GM19351 (cell line): ENCODE data around the gene GRB10.
"Not testable (repeated sequence)": the region's sequence is repeated elsewhere in the genome, so short reads cannot be mapped to it uniquely, and the experiment has no call there.

Experiments
- ATAC-seq: cut with Tn5 transposase; IDR thresholded peaks from one replicate; pipeline ENCODE4 v1.9.1; 2021; ENCODE audit warnings: mild to moderate bottlenecking, moderate library complexity; ENCODE audit not compliant: unreplicated experiment

GRB10 gene

GRCh38 chr7:50745336-50745735 is 37.4 kb downstream of the GRB10 start:
- no peak for ATAC-seq

- no peak for ATAC-seq
Observed at GRCh38 chr7:50743893-50744292, 38.8 kb downstream of the GRB10 start.

- ATAC-seq, result no peak
Observed at GRCh38 chr7:50743016-50743415, 39.7 kb downstream of the GRB10 start.

- no peak for ATAC-seq
Observed at GRCh38 chr7:50742401-50742800, 40.3 kb downstream of the GRB10 start.

GRCh38 chr7:50739744-50740435 is 42.8 kb downstream of the GRB10 start:
- peak; percentile 88 for ATAC-seq

DNA sequence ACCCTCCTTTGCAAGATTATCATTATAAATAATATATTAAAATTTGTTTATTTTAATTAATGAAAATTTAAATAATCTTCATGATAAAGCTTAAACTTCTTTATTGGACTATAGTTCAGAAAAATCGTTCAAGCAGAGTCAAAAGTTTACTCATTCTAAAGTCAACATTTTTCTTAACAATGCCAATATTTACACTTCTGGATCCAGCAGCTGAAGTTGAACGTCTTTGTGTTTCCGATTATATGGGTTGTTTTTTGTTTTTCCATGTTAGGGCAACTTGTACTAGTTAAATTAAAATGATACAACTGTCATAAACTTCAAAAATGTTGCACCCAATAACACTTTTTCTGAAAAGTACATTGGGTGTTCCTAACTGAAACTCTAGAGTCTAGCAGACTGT is 43.8 kb downstream of the GRB10 start:
- no peak for ATAC-seq

GRCh38 chr7:50735836-50736235 is 46.9 kb downstream of the GRB10 start:
- not testable (repeated sequence) for ATAC-seq

DNA sequence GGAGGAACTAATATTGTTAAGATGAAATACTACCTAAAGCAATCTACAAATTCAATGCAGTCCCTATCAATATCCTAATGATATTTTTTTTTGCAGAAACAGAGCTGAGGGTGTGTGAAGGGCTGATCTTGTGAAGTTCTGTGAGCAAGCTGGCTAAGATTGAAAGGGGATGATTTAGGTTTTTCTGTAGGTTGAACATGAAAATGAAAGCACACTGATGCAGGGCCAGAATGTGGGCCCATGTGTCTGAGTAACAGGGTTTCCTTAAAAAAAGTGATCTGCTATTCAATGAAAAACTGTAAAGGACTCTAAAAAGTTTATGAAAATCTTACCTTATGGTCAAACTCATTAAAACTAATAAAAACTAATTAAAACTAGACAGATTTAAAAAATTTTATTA is 47.4 kb downstream of the GRB10 start:
- no peak for ATAC-seq

GRCh38 chr7:50734246-50734645 is 48.5 kb downstream of the GRB10 start:
- ATAC-seq, result no peak

DNA sequence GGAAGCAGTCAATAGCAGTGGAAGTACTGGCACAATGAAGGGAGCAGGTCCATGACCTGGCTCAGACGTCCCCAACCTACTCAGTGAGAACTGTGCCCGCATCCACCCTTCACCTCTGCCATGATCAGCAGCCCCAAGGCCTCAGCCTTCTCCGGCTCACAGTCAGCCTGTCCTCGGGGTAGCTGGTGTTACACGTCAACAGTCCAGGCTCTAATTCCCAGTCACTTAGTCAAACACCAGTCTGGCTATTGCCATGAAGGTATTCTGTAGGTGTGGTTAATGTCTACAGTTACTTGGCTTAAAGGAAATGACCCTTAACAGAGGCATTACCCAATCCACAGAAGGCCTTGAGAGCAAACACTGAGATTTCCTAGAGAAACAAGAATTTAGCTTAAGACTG is 49.1 kb downstream of the GRB10 start:
- ATAC-seq, result no peak

DNA sequence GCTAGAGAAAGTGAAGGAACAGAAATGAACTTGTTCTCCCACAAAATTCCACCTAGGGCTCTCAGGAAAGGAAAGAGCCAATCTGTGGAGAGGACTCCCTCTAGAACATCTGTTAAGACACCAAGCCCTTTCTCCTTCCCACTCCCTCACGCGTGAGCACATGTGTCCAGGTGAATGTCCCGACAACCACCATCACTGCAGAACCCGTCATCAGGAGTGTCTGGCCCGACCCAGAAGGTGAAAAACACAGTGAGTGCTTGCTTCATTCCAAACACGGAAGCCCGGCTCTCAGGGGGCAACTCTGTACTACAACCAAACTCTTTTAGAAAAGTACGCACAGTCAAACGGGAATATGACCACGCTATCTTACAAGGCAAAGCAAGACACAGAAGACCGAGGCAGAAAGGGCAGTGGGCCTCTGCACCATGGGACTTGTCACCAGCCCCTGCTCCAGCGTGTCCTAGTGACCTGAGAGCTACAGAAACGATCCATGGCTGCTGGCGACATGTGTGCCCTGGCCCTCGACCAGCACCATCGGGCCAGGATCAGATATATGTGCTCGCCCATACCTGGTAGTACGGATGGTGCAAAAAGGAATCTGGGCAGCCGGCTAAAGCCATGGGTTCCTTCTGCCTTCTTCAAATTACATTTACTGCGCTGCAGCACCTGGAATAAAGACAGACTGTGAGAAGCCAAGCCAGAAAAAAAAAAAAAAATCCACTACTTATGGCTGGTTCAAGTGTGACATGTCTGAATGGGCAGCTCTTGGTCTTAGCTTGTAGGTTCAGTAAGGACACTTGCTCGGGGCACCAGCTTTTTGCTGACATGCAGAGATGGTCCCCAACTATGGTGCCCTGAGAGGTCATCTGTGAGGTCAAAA is 50.8 kb downstream of the GRB10 start:
- no peak for ATAC-seq

- no peak for ATAC-seq
Observed at GRCh38 chr7:50730446-50731400, 52.0 kb downstream of the GRB10 start.

- no peak for ATAC-seq
Observed at GRCh38 chr7:50729962-50730361, 52.7 kb downstream of the GRB10 start.

GRCh38 chr7:50728184-50728583 is 54.5 kb downstream of the GRB10 start:
- ATAC-seq, result no peak

DNA sequence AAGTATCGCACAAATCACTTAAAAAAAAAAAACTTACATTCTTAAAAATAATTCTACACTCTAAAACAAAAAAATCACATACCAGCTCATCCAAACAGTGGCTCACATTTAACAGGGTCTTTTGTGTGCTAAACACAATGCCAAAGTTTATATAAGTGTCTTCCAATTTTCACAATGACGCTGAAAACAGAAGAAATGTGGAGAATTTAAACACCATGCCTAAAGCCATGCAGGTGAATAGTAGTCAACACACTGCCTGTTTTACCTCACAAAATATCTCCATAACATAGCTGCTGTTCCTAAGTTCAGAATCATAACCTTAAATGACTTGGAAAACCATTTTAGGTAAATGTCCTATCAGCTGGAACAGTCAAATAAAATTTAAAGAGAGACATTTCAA is 55.0 kb downstream of the GRB10 start:
- no peak for ATAC-seq

GRCh38 chr7:50727072-50727471 is 55.6 kb downstream of the GRB10 start:
- ATAC-seq, result no peak

DNA sequence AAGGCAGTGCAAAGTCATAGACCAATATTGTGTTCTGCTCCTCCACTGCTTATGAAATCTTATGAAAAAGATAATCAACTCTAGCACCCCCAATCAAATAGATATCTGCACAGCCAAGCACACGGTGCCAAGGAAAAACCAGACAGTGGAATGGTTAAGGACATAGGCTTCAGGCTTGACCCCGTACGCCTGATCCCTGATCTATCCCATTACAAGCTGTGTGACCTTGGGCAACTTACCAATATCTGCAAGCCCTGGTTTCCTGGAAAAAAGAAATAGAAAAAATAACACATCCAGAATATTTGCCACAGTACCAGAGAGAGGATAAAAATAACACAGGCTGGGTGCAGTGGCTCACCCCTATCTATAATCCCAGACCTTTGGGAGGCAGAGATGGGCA is 56.9 kb downstream of the GRB10 start:
- no peak for ATAC-seq

DNA sequence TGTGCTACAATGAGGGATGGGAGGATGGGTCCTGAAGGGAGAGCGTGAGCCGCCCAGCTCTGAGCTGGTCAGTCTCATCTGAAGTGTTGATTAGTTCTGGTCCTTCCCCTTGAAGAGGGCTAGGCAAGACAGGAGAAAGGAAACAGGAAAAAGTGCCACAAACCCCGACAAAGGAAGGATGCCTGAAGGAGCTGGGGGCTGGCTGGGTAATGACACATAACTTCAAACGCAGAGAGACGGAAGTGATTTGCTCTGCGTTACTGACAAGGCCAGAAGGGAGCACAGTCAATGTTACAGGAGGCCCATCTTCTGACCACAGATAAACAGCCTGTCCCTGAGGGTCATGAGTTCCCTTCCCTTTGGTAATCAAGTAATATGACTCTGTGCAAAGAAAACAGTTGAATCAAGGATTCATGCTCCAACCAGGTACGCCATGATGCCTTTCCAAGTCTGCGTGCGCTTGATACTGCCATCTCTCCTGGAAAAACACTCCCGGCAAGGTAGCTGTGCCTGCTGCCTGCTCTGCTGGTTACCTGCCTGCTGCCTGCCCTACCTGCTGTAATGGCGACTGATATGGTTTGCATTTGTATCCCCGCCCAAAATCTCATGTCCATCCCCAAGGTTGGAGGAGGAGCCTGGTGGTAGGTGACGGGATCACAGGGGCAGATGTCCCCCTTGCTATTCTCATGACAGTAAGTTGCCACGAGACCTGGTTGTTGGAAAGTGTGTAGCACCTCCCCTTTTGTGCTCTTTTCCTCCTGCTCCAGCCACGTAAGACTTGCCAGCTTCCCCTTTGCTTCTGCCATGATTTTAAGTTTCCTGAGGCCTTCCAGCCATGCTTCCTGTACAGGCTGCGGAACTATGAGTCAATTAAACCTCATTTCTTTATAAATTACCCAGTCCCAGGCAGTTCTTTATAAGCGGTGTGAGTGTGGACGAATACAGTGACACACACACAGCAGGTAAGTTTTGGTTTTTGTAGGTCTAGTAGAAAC is 57.9 kb downstream of the GRB10 start:
- no peak for ATAC-seq

GRCh38 chr7:50723888-50724287 is 58.8 kb downstream of the GRB10 start:
- ATAC-seq, result no peak

DNA sequence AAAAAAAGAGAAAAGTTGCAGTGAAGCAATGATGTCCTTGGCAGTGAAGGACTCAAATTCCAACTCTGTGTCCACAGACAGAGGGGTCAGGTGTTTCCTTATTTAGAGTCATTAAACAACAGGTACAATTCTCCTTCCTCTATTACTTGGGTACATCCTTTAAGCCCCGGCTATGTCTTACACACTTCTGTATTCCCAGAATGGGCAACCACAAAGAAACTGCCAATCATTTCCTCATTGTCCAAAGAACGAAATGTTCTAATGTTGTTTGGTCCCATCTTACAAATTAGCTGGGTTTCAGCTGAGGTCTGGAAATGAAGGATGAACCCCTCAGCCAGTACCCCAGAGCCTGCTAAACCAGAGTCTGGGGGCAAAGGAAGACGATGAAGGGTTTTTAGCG is 59.5 kb downstream of the GRB10 start:
- no peak for ATAC-seq
